HG03457 (cell line): ENCODE data around the gene MYRIP.

ENCODE experiments used
- ATAC-seq: cut with Tn5 transposase; IDR thresholded peaks from one replicate; pipeline ENCODE4 v1.9.1; 2021; ENCODE audit warnings: moderate number of reproducible peaks; ENCODE audit not compliant: unreplicated experiment

The MYRIP gene

GRCh38 chr3:39962581-39962980 lies 153.2 kb downstream of the MYRIP start:
- ATAC-seq: no peak

- ATAC-seq: no peak
These were observed 156.1 kb downstream of the MYRIP start for GRCh38 chr3:39965461-39965860.

DNA sequence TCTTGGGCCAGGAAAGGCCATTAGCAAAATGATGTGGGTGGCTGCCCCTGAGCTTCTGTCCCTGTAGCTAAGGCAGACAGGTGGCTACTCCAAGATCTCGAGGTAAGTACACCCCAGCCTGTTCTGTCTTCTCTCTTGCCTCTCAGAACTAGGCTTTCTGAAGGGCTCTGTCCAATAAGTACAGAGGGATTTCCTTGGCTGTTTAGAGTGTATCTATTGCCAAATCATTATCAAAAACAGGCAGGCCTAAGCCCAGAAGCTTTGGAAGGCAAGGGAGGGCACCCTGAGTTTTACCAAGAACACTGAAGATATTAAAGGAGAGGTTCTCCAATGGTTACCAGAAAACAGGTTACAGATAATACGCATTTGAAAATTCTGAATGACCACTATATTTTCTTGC lies 156.6 kb downstream of the MYRIP start:
- ATAC-seq: no peak

DNA sequence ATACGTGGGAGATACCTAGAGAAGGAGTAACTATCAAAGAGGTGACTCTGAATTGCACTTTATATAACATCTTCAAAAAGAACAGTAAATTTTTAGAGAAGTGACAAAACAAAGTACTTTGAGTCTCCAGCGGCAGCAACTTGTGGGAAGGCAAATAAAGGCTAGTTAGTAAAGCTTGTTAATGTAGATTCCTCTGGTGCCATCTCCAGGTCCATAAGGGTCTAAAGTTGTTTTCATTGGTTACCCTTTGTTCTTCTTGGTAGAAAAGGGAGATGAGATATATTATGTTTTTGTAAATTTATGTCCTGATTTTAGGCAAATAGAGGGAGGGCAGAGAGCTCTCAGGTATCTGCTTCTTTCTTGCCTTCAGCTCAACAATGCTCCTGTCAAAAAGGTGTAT lies 161.6 kb downstream of the MYRIP start:
- ATAC-seq: no peak

GRCh38 chr3:39971559-39972031 lies 162.2 kb downstream of the MYRIP start:
- ATAC-seq: no peak

- ATAC-seq: no peak
These were observed 163.1 kb downstream of the MYRIP start for GRCh38 chr3:39972508-39972907.

DNA sequence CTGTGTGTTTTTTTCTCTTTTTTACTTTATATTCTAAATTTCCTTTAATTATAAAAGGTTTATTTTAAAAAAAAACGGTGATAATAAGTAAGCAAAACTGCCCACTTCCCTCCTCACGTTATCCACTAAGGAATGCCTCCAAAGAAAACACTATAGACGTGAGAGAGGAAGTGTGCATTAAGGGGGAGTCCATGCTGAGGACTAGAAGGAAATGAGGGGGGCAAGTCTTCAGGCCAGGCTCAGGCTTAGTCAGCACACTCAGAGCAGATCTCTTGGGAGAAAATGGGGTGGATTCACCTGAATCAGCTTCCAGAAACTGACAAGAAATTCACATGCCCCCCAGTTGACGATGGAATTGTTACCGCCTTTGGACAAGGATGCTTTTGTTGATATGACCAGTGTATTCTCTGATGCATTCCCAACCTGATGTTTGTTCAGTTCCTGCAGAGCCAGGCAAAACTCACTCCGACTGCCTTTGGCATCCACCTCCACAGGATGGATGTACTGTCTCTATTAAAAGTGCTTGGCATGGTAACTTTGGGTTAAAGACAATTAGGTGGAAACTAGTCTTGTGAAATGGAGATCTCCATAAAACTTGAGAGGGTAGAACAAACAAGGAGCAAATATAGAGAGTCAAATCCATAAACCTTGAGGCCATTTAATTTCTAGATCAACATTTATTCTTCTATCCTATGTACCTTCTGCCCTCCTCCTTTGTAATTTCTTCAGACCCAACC lies 167.8 kb downstream of the MYRIP start:
- no peak for ATAC-seq

- no peak for ATAC-seq
These were observed 168.9 kb downstream of the MYRIP start for GRCh38 chr3:39978308-39978707.

DNA sequence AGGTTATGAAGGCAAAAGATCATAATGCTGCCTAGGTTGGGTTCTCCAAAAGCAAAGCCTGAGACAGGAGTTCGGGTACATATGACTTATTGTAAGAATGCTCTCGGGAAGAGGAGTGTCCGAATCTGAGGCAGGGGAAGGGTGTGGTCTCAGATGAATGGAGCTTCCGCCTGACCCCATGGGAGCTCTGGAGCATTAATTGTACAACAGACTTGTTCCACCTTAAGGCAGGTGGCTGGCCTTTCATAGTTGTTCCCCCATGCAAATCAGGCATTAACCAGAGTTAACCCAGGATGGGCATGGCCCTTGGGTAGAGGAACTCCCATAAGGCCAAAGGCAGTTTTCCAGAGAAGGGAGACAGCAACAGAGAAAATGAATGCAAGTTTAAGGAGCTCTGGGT lies 170.6 kb downstream of the MYRIP start:
- ATAC-seq: no peak

- ATAC-seq: no peak
These were observed 171.4 kb downstream of the MYRIP start for GRCh38 chr3:39980781-39981180.

DNA sequence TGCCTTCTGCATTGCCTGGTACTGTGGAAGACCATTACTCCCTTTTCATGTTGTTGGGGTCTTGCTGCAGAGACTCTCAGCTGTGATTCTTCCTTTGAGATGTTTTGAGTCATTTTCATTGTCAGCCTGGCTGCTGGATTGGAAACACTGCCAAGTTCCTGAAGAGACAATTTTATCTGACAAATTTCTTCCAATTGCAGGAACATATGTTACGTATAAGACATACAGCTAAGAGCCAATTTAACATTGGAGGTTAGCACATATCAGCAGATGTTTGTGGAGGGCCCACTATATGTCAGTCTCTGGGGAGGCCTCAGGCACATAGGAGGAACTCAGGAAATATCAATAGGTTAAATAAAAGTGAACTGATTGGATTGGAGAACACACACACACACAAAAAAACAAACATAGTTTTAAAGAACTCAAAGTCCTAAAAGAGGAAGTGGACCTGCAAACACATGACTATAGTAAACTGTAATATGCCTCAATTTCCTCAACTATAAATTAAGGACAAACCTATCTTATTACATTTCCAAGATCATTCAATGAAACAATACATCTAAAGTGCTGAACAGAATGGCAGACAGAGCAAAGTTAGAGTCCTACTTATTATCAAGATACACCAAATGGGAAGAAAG lies 172.3 kb downstream of the MYRIP start:
- ATAC-seq: no peak

DNA sequence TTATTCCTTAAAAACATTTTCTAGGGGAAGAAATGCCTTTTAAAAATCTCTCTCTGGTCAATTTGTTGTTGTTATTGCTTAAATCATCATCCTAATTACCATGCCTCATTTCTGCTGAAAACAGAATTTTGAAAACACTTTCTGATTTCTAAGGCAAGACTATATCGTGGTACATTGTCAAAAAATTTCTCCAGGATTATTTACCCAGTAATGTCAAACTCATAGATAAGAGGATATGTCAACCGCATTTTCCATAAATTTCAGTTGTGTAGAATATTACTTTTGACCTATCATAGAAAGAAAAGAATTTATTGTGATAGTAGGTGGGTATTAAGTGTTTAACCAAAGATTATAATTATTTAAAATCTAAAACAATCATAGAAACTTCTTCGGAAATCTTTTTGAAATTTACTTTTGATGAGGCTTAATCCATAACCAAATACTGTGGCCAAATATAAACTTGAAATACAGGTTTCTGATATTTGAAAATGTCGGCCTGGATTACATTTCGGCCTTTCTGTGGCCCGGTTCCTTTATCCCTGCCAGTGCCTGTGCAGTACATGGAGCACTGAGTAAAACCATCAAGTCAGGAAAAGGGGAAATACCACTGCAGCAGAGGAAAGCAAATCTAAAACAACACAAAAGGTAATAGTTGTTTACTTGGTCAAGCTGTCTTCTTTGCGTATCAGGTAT lies 173.4 kb downstream of the MYRIP start:
- ATAC-seq: no peak

- no peak for ATAC-seq
These were observed 180.3 kb downstream of the MYRIP start for GRCh38 chr3:39989746-39990145.

GRCh38 chr3:39990532-39990931 lies 181.1 kb downstream of the MYRIP start:
- no peak for ATAC-seq

- no peak for ATAC-seq
These were observed 199.4 kb downstream of the MYRIP start for GRCh38 chr3:40008796-40009195.

DNA sequence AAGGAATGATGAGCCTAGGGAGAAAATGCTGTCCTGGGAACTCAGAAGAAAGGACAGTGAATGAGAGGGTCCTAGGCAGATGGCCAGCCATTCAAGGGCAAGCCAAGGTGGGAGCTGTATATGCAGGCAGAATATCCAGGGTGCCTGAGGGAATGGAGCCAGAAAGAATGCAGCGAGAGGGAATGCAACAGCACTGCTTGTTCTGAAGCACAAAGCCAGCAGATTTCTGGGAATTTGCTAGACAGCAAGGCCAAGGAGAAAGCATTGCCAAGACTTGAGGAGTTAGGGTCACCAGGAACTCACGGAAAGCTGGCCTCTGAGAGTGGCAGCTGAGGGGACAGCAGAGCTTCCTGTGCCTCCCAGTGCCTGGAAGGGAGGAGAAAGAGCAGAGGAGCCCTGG lies 200.6 kb downstream of the MYRIP start:
- no peak for ATAC-seq

GRCh38 chr3:40012381-40012780 lies 203.0 kb downstream of the MYRIP start:
- no peak for ATAC-seq

- no peak for ATAC-seq
These were observed 207.0 kb downstream of the MYRIP start for GRCh38 chr3:40016391-40016790.

DNA sequence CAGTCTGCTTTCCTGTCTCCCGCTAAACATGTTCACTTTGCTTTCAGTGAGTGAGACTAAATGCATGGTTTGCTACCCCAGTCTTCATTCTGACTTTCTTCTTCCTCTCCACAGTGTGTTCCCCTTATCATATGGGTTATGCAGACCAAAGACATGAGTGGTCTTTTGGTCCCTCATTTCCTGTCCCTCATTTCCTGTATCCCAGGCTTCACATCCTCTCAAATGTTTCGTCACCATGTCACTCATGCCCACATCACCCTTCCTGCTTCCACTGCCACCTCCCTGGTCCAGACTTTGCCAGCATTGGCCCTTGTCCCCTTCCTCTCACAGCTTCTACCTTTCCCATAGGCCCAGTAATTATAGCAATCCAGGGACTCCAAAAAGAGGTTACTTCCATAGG lies 209.0 kb downstream of the MYRIP start:
- ATAC-seq: no peak

GRCh38 chr3:40019376-40019775 lies 210.0 kb downstream of the MYRIP start:
- ATAC-seq: no peak

DNA sequence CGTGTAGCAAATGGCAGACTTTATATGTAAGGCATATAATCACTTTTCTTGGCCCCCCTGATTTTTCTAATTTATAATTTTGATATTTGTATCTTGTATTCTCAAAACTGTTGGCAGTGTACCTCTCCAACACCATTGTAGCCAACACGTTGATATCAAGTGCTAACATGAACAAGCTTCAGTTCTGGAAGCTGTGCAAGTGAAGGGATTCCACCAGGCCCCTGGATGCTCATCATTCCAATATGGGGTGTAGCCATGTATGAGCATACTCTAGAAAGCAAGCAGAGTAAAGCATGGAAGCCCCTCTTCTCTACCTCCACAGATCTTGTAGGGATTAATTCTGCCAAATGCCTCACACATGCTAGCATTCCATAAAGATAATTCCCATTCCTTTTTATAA lies 211.3 kb downstream of the MYRIP start:
- no peak for ATAC-seq

DNA sequence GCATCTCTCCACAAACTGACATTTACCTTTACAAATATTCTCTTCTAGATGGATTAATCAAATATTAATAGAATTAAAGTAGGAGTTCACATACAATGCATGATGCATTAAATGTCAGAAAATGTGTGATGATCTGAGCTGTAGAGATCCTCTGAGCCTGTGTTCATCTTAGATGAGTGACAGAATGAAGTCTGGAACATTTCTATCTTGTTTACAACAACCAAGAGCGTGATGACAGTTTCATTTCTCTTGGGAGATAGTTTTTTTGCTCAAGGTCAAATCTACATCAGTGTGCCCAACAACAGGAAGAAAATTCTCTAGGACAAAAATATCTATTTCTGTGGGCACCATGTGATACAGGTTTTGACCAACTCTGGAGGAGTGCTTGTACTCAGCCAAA lies 211.9 kb downstream of the MYRIP start:
- ATAC-seq: no peak
